OCI-LY1 (cell line): Measurements from ENCODE around the gene INPP5A.

Source experiments
- H2AFZ ChIP-seq: fragments of 200-600 bp; sonication (generic), shearing (Covaris generic); 2 replicates; pipeline ENCODE4 v1.6.0; 2014; ENCODE audit warnings: antibody characterized with exemption, mild to moderate bottlenecking, low read length
- H3F3A ChIP-seq: fragments of 200-600 bp; sonication (generic), shearing (Covaris generic); 2 replicates; pipeline ENCODE4 v1.6.0; 2014; ENCODE audit warnings: mild to moderate bottlenecking, antibody characterized with exemption, low read length, moderate library complexity; ENCODE audit not compliant: insufficient read depth
- H3K27ac ChIP-seq: fragments of 200-600 bp; sonication (generic); 2 replicates; pipeline ENCODE4 v1.5.1; 2014; ENCODE audit warnings: low read length, mixed run types, mild to moderate bottlenecking, low read depth; ENCODE audit not compliant: poor library complexity, severe bottlenecking
- H3K27me3 ChIP-seq: fragments of 200-600 bp; sonication (generic); 2 replicates; pipeline ENCODE4 v1.6.0; 2014; ENCODE audit warnings: antibody characterized with exemption, mild to moderate bottlenecking, low read length, moderate library complexity; ENCODE audit not compliant: insufficient read depth
- H3K36me3 ChIP-seq: fragments of 200-600 bp; sonication (generic); 2 replicates; pipeline ENCODE4 v1.6.1; 2014; ENCODE audit warnings: mild to moderate bottlenecking, antibody characterized with exemption, low read length, moderate library complexity, mixed read lengths; ENCODE audit not compliant: insufficient read depth
- H3K4me1 ChIP-seq: fragments of 200-600 bp; sonication (generic); 2 replicates; pipeline ENCODE4 v1.5.1; 2014; ENCODE audit warnings: mild to moderate bottlenecking, low read length, moderate library complexity; ENCODE audit not compliant: insufficient read depth, severe bottlenecking
- H3K4me2 ChIP-seq: fragments of 200-600 bp; sonication (generic), shearing (Covaris generic); 2 replicates; pipeline ENCODE4 v1.6.1; 2014; ENCODE audit warnings: low read length
- H3K4me3 ChIP-seq: fragments of 200-600 bp; sonication (generic); 2 replicates; pipeline ENCODE4 v1.5.1; 2014; ENCODE audit warnings: low read length, low read depth, mild to moderate bottlenecking, mixed read lengths; ENCODE audit not compliant: poor library complexity, severe bottlenecking
- H3K79me2 ChIP-seq: fragments of 200-600 bp; shearing (Covaris generic); 2 replicates; pipeline ENCODE4 v1.6.1; 2016; ENCODE audit warnings: mixed run types, low read length, mixed read lengths; ENCODE audit not compliant: insufficient read depth
- H3K9ac ChIP-seq: fragments of 200-600 bp; sonication (generic), shearing (Covaris generic); 2 replicates; pipeline ENCODE4 v1.6.1; 2014; ENCODE audit warnings: mild to moderate bottlenecking, low read length, mixed read lengths
- H3K9me2 ChIP-seq: fragments of 200-600 bp; sonication (generic), shearing (Covaris generic); 2 replicates; pipeline ENCODE4 v1.6.1; 2014; ENCODE audit warnings: low read depth, mild to moderate bottlenecking, low read length, mixed read lengths
- H3K9me3 ChIP-seq: fragments of 200-600 bp; shearing (Covaris generic); 2 replicates; pipeline ENCODE4 v1.6.1; 2014; ENCODE audit warnings: low read length, mixed read lengths
- H4K20me1 ChIP-seq: fragments of 200-600 bp; sonication (generic), shearing (Covaris generic); 2 replicates; pipeline ENCODE4 v1.6.0; 2016; ENCODE audit warnings: mild to moderate bottlenecking, low read length; ENCODE audit not compliant: insufficient read depth
- CTCF ChIP-seq: fragments of 200-600 bp; sonication (generic), shearing (Covaris generic); IDR thresholded peaks from 2 replicates; pipeline ENCODE4 v1.5.1; 2017; ENCODE audit warnings: mild to moderate bottlenecking, antibody characterized with exemption, low read length, moderate library complexity, mixed read lengths
- EZH2 ChIP-seq: fragments of 200-600 bp; sonication (generic), shearing (Covaris generic); IDR thresholded peaks from 2 replicates; pipeline ENCODE4 v1.8.0; 2017; ENCODE audit warnings: borderline replicate concordance, mixed run types, mild to moderate bottlenecking, antibody characterized with exemption, low read length, moderate library complexity, mixed read lengths

Gene INPP5A

GRCh38 chr10:132647424-132647823, 109.8 kb downstream of the INPP5A start:
- TF ChIP-seq CTCF = no peak
- no peak for TF ChIP-seq EZH2
- no peaks in the 10 kb centered on the region for H3K9me2 ChIP-seq
- H3K27ac ChIP-seq = no peak overlapping the region
- no peaks in the 10 kb centered on the region for H3K9me3 ChIP-seq
- no peak overlapping the region for H3K4me3 ChIP-seq
- no peaks in the 10 kb centered on the region for H3K36me3 ChIP-seq
- H3K4me1 ChIP-seq = no peaks in the 10 kb centered on the region
- no peaks in the 10 kb centered on the region for H3K27me3 ChIP-seq
- no peak overlapping the region for H2AFZ ChIP-seq
- no peaks in the 10 kb centered on the region for H4K20me1 ChIP-seq
- H3K9ac ChIP-seq = no peak overlapping the region
- H3F3A ChIP-seq = no peaks in the 10 kb centered on the region
- H3K79me2 ChIP-seq = no peaks in the 10 kb centered on the region
- H3K4me2 ChIP-seq = no peak overlapping the region

- Histone ChIP-seq H3K4me1 (no peaks in the 10 kb centered on the region), H3K4me3 (no peak overlapping the region), H3K36me3 (no peaks in the 10 kb centered on the region), H3K79me2 (no peaks in the 10 kb centered on the region), H3K9me2 (no peaks in the 10 kb centered on the region), H3K9me3 (no peaks in the 10 kb centered on the region), H2AFZ (no peak overlapping the region), H4K20me1 (no peaks in the 10 kb centered on the region), H3K4me2 (no peak overlapping the region), H3K27me3 (no peaks in the 10 kb centered on the region), H3F3A (no peaks in the 10 kb centered on the region), H3K9ac (no peak overlapping the region), H3K27ac (no peak overlapping the region)
- TF ChIP-seq CTCF (no peak), EZH2 (no peak)
Measured at GRCh38 chr10:132648072-132648850, 110.7 kb downstream of the INPP5A start.

GRCh38 chr10:132648851-132649528, 111.4 kb downstream of the INPP5A start:
- Histone ChIP-seq H2AFZ (no peak overlapping the region), H3K4me3 (no peak overlapping the region), H3K9ac (no peak overlapping the region), H3K4me2 (no peak overlapping the region), H3K4me1 (no peaks in the 10 kb centered on the region), H3K27ac (no peak overlapping the region), H3K27me3 (no peaks in the 10 kb centered on the region), H3K79me2 (no peaks in the 10 kb centered on the region), H3K36me3 (no peaks in the 10 kb centered on the region), H4K20me1 (no peaks in the 10 kb centered on the region), H3F3A (no peaks in the 10 kb centered on the region), H3K9me3 (no peaks in the 10 kb centered on the region), H3K9me2 (no peaks in the 10 kb centered on the region)
- no peak for TF ChIP-seq EZH2
- no peak for TF ChIP-seq CTCF
